MM.1S (cell line): ENCODE data around the gene NPFF.
"Not testable (repeated sequence)": the region's sequence is repeated elsewhere in the genome, so short reads cannot be mapped to it uniquely, and the experiment has no call there.

Source experiments
- CTCF ChIP-seq: fragments of 300-600 bp; sonication (generic); IDR thresholded peaks from 2 replicates; pipeline ENCODE4 v1.5.1; 2016; ENCODE audit warnings: antibody characterized with exemption, low read length, mixed read lengths
- EZH2 ChIP-seq: fragments of 300-600 bp; sonication (generic); optimal IDR thresholded peaks from 2 replicates; pipeline ENCODE3; 2017; ENCODE audit warnings: low read depth, mild to moderate bottlenecking, antibody characterized with exemption, low read length, mixed read lengths

- TF ChIP-seq CTCF, EZH2: not testable (repeated sequence)
Measured at GRCh38 chr12:53481458-53481857, 25.8 kb downstream of the NPFF start.
